Heart right ventricle (tissue), 12 donors: ENCODE results near the gene TTF2. TPM values are rescaled to one million over a fixed set of nuclear protein-coding genes. Genes with fewer than 3 reads are reported as not detected.

Experiments
- microRNA-seq, 2 donors: library from miRNA; unstranded; fragments of <30 nt; microRNA quantifications; one replicate each; pipeline ENCODE4 v1.2.0, GENCODE V29; 2021
- polyA plus RNA-seq, 2 donors: library from polyadenylated mRNA; stranded (reverse); fragments of 200-250 nt; gene quantifications; one replicate each; pipeline ENCODE4 v1.2.3, GENCODE V29; 2013
- total RNA-seq, 10 donors: library from RNA; stranded (reverse); fragmentation: NEBNext Ultra II Directional in 3 of 10; extraction: Animal tissue kit (Norgen Biotek cat#: 25700) in 3 of 10; gene quantifications; one replicate each; pipeline versions ENCODE4 v1.2.1 to v1.2.4, GENCODE V29; 2021 to 2023
- donor health status: ischemic (EF 13 %, LVEDD 7.1; RV severe dilation, severe dysfunction).
- donor health status: healthy with polysubstance abuse.
- donor health status: DM: no; HTN: yes; CAD: no.
- donor health status: DM: no; HTN: no; CAD: no.
- donor health status: ischemic (EF 25% LVEDD 6.9; RV normal size, moderate dysfunction).
- donor health status: ischemic (EF 25% LVEDD 5.7; RV mildly dilated, moderate dysfunction).
- donor health status: healthy.
- donor health status: nonischemic (EF 11% LVEDD 7.7; RV severe dilation, severe dysfunction).
- donor health status: DM: yes; HTN: yes; CAD: no.
- donor health status: PGD.
- donor health status: ischemic (EF 29% LVEDD 5.4; RV normal size, mild dysfunction).
- donor health status: nonischemic (EF 23%, LVEDD 6.1; RV moderate dilation, normal function).

TTF2 gene
- total and polyA plus RNA-seq, 12 donors: 2.0 to 19.0 (median 9.5) TPM

Small RNA genes within 50 kb of the gene (microRNA-seq; reads per million reads assigned to microRNA genes)
- 5.1 to 5.4 reads per million in 2 donors for gene MIR942

Other genes with a start within 250 kb of the TTF2 start
- 100 to 1,000 TPM in 8 of 10 donors, 10 to 100 TPM in 2; 76.8 to 318 (median 178) TPM for gene PTGFRN, start 150.4 kb upstream of the TTF2 start, total RNA-seq
- gene PTGFRN, start 150.4 kb upstream of the TTF2 start, polyA plus RNA-seq: 10 to 100 TPM; 21.2 to 84.4 TPM
- 1 to 10 TPM in 6 of 10 donors, under 1 TPM in 4; 0.30 to 2.3 (median 1.1) TPM for gene CD101, start 58.6 kb upstream of the TTF2 start, total RNA-seq
- gene CD101, start 58.6 kb upstream of the TTF2 start, polyA plus RNA-seq: 1 to 10 TPM in 1 of 2 donors, under 1 TPM in 1; 0.90 to 2.0 TPM
- 10 to 100 TPM in 8 of 10 donors, 1 to 10 TPM in 2; 7.5 to 21.6 (median 14.7) TPM for gene TRIM45, start 61.4 kb downstream of the TTF2 start, total RNA-seq
- gene TRIM45, start 61.4 kb downstream of the TTF2 start, polyA plus RNA-seq: 10 to 100 TPM in 1 of 2 donors, 1 to 10 TPM in 1; 1.3 to 21.1 TPM
- gene VTCN1, start 150.6 kb downstream of the TTF2 start, total RNA-seq: under 1 TPM in 1 of 10 donors, not detected in 9; 0.17 TPM
- gene VTCN1, start 150.6 kb downstream of the TTF2 start, polyA plus RNA-seq: not detected